ENCODE results near the gene HYDIN. TPM values are rescaled to one million over a fixed set of nuclear protein-coding genes. Genes with fewer than 3 reads are reported as not detected.
"Not testable (repeated sequence)": the region's sequence is repeated elsewhere in the genome, so short reads cannot be mapped to it uniquely, and the experiment has no call there.

The HYDIN gene
- total and polyA plus RNA-seq, 8 donors: 2.1 to 6.6 (median 3.9) TPM

- H3K4me1 ChIP-seq; H3K36me3 ChIP-seq; FAIRE-seq; H3K27me3 ChIP-seq; H3K27ac ChIP-seq; intact Hi-C loops (cut with DNase I); DNase-seq; H3K4me3 ChIP-seq; H3K9me3 ChIP-seq; ATAC-seq: not testable (repeated sequence)
- 6 to 8% methylated on average over 1 of the region's 3 CpGs for WGBS, 2 donors
Measured at GRCh38 chr16:71109656-71110208, 120.8 kb downstream of the HYDIN start.

DNA sequence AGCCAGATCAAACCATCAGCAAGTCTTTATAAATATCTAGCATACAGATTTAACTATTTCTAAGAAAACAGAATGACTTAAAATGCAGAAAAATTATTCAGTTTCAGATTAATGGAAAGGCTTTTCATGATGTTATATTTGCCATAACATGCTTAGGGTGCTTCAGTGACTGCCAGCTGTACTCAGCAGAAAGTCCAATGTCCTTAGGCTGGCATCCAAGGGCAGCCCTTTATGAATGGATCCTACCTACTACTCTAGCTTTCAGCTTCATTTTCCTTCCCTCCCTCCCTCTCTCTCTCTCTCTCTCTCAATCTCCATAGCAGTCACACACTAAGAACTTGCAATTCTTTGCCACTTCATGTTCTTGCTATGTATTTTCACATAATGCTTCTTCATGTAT lies 124.6 kb downstream of the HYDIN start:
- ATAC-seq; H3K27ac ChIP-seq; DNase-seq; H3K9me3 ChIP-seq; intact Hi-C loops (cut with DNase I); H3K4me3 ChIP-seq; FAIRE-seq; H3K27me3 ChIP-seq; H3K4me1 ChIP-seq; H3K36me3 ChIP-seq: not testable (repeated sequence)

- H3K27me3 ChIP-seq; H3K27ac ChIP-seq; H3K4me3 ChIP-seq; DNase-seq; ATAC-seq; H3K36me3 ChIP-seq; H3K9me3 ChIP-seq; FAIRE-seq; H3K4me1 ChIP-seq; intact Hi-C loops (cut with DNase I): not testable (repeated sequence)
- WGBS, 2 donors: 81 to 88% methylated on average over 3 to 4 of the region's 6 CpGs
Measured at GRCh38 chr16:71083573-71083972, 146.9 kb downstream of the HYDIN start.

DNA sequence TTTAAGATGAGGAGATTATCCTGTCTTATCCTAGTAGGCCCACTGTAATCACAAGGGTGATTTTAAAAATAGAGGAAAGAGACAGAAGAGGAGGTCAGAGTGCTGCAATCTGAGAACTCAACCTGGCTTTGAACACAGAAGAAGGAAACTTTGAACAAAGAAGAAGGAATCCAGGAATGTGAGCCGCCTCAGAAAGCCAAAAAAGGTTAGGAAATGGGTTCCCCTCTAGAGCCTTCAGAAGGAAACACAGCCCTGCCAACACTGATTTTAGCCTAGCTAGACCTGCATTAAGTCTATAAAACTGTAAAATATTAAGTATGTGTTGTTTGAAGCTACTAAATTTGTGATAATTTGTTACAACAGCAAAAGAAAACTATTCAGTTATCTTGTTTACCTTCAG lies 149.7 kb downstream of the HYDIN start:
- H3K9me3 ChIP-seq; FAIRE-seq; H3K4me3 ChIP-seq; DNase-seq; H3K27me3 ChIP-seq; intact Hi-C loops (cut with DNase I); ATAC-seq; H3K36me3 ChIP-seq; H3K4me1 ChIP-seq; H3K27ac ChIP-seq: not testable (repeated sequence)
- 63 to 72% methylated on average over 1 of the region's 1 CpG for WGBS, 2 donors

DNA sequence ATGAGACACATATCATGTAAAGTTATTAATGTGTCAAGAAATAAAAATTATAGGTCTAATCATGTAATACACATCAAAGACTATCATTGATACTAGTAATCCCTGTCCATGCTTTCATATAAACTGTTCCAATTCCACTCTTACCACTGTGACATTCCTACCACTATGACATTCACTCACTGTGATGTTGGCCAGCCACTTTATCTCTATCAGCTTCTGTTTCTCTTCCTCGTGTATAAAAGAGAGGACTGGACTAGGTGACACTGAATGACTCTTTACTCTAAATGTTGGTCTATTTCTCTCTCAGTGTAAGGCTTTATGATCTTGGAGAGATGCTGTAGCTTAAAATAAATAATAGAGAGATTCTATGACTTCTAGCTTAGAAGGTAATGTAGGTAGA lies 150.3 kb downstream of the HYDIN start:
- H3K9me3 ChIP-seq; H3K27ac ChIP-seq; DNase-seq; ATAC-seq; intact Hi-C loops (cut with DNase I); H3K4me1 ChIP-seq; H3K36me3 ChIP-seq; FAIRE-seq; H3K4me3 ChIP-seq; H3K27me3 ChIP-seq: not testable (repeated sequence)
- WGBS, 2 donors: 38% methylated on average over 1 of the region's 1 CpG; no CpG with 5 or more reads in 1 of the 2 donors

DNA sequence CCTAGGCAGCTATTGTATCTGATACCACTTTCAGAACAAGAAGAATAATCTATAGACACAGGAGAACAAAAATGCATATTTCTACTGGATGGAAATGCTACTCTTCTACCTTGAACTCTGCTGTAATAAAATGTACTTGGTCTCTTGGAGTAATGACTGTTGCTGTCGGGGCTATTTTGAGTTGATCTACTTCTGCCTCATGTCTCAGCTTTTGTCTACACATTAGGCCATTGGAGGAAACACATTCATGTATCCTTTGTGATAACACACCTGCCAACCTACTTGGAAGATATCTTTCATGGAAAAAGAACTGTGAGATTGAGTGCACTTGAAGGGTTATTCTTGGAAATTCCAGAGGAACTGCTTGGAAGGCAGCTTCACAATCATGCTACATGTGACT lies 159.9 kb downstream of the HYDIN start:
- H3K9me3 ChIP-seq; H3K4me3 ChIP-seq; DNase-seq; H3K27ac ChIP-seq; intact Hi-C loops (cut with DNase I); H3K27me3 ChIP-seq; H3K36me3 ChIP-seq; ATAC-seq; H3K4me1 ChIP-seq; FAIRE-seq: not testable (repeated sequence)
- no CpG with 5 or more reads among the region's 1 CpG for WGBS, 2 donors

- H3K4me1 ChIP-seq; H3K36me3 ChIP-seq; FAIRE-seq; intact Hi-C loops (cut with DNase I); H3K27me3 ChIP-seq; H3K27ac ChIP-seq; DNase-seq; H3K9me3 ChIP-seq; ATAC-seq; H3K4me3 ChIP-seq: not testable (repeated sequence)
- WGBS, 2 donors: 79 to 86% methylated on average over 4 of the region's 4 CpGs
Measured at GRCh38 chr16:71069842-71070241, 160.7 kb downstream of the HYDIN start.

DNA sequence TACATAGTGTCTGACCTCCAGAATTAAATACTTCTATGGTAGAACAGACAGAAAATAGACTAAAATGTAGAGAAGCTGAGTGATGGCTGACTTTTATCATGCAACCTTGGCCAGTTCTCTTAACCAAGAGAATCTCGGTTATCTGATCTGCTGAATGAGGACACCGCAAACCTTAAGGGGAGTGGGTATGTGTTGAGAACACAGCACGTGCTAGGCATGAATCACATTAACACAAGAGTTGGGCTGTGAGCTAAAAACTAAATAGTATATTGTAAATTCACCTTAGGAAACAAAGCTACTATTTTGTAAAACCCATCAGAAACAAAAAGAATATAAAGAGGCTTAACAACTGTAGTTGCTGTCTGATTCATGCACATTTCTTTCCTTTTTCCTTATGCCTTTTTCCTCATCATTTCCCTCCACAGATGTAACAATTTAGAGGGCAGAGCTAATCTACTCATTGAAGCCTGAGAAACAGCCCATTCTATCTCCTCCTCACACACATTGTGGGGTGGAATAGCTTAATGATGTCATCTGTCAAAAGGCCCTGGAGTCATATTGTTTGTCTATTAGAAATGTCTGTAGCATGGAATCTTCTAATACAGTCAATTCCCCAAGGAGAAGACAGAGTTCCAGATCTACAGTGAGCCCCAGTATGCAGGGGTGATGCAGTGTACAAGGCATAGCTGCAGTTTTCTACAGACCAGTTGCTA lies 176.5 kb downstream of the HYDIN start:
- WGBS, 2 donors: 69 to 73% methylated on average over 3 of the region's 3 CpGs
- ATAC-seq: not testable (repeated sequence)

GRCh38 chr16:71050307-71050706 lies 180.2 kb downstream of the HYDIN start:
- ATAC-seq; H3K27ac ChIP-seq; H3K27me3 ChIP-seq; intact Hi-C loops (cut with DNase I); FAIRE-seq; H3K36me3 ChIP-seq; H3K9me3 ChIP-seq; H3K4me3 ChIP-seq; H3K4me1 ChIP-seq; DNase-seq: not testable (repeated sequence)
- 78 to 82% methylated on average over 2 of the region's 2 CpGs for WGBS, 2 donors

More for the DNA sequence above, 176.5 kb downstream of the HYDIN start:
- DNase-seq; intact Hi-C loops (cut with DNase I); H3K9me3 ChIP-seq; H3K4me1 ChIP-seq; H3K4me3 ChIP-seq; FAIRE-seq; H3K27me3 ChIP-seq; H3K27ac ChIP-seq; H3K36me3 ChIP-seq: not testable (repeated sequence)

GRCh38 chr16:71039368-71040111 lies 191.0 kb downstream of the HYDIN start:
- FAIRE-seq; ATAC-seq; intact Hi-C loops (cut with DNase I); H3K27ac ChIP-seq; H3K27me3 ChIP-seq; DNase-seq; H3K4me3 ChIP-seq; H3K9me3 ChIP-seq; H3K4me1 ChIP-seq; H3K36me3 ChIP-seq: not testable (repeated sequence)
- 80 to 92% methylated on average over 8 to 11 of the region's 11 CpGs for WGBS, 2 donors

- H3K27me3 ChIP-seq; ATAC-seq; H3K27ac ChIP-seq; intact Hi-C loops (cut with DNase I); DNase-seq; FAIRE-seq; H3K4me1 ChIP-seq; H3K36me3 ChIP-seq; H3K9me3 ChIP-seq; H3K4me3 ChIP-seq: not testable (repeated sequence)
- WGBS, 2 donors: 91 to 100% methylated on average over 4 of the region's 4 CpGs
Measured at GRCh38 chr16:71038421-71038820, 192.1 kb downstream of the HYDIN start.

DNA sequence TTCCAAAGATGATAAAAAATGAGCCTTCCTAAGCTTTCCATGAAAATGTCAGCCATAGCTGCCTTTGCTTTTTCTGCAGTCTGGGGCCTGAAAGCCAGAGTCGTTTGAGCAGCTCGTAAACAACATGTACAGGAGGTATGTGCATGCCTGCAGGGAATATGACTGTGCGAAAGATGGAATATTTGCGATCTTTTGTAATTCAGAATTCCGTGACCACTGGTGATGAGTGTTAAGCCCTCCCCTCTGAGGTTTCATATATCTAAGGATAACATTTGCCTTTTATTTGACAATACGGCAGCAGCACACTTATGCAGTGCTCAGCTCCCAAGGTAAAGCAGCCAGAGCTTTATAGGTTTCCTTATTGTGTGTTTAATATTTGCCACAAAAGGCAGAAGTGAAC lies 192.5 kb downstream of the HYDIN start:
- intact Hi-C loops (cut with DNase I); H3K27ac ChIP-seq; H3K9me3 ChIP-seq; H3K36me3 ChIP-seq; ATAC-seq; FAIRE-seq; DNase-seq; H3K4me1 ChIP-seq; H3K4me3 ChIP-seq; H3K27me3 ChIP-seq: not testable (repeated sequence)
- WGBS, 2 donors: 69 to 81% methylated on average over 6 of the region's 6 CpGs
